Stimulated activated CD8-positive, alpha-beta memory T cell treated with anti-CD3 and anti-CD28 coated beads, Interleukin-15, amount 100 ng/mL, for 24 hours (primary cell): ENCODE results near the gene JUP.
A peak's percentile ranks its signal among the peaks of the same experiment; 100 is the strongest.

Experiments
- DNase-seq: peaks from one replicate; pipeline ENCODE4 v3.0.0-alpha.2; 2020; ENCODE audit warnings: low read depth

The JUP gene

GRCh38 chr17:41810659-41811548, 24.4 kb upstream of the JUP start:
- DNase-seq = no peak

- DNase-seq = no peak
These were observed 20.4 kb upstream of the JUP start for GRCh38 chr17:41806685-41807445.

GRCh38 chr17:41803049-41804020, 16.8 kb upstream of the JUP start:
- DNase-seq = no peak

GRCh38 chr17:41801374-41802271, 15.1 kb upstream of the JUP start:
- DNase-seq = peak; percentile 70

GRCh38 chr17:41800601-41801373, 14.3 kb upstream of the JUP start:
- no peak for DNase-seq

DNA sequence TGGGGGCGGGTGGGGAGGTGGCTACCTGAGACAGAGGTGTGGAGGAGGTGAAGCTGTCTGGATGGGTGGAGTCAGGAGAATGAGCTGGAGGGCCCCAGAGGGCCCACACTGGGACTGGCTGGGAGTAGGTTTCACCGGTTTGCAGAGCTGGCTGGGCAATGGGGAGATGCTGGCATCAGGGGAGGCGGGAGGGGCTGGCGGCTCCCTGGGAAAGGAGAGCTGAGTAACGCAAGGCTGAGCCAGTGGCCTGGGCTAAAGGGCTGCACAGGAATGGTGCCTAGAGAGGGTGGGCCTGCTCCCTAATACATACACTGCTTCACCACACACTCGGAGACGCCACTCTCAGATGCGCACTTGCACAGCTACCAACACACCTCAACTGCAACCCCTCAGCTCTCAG, 12.9 kb upstream of the JUP start:
- DNase-seq = no peak

- DNase-seq = no peak
These were observed 10.9 kb upstream of the JUP start for GRCh38 chr17:41797377-41797776.

DNA sequence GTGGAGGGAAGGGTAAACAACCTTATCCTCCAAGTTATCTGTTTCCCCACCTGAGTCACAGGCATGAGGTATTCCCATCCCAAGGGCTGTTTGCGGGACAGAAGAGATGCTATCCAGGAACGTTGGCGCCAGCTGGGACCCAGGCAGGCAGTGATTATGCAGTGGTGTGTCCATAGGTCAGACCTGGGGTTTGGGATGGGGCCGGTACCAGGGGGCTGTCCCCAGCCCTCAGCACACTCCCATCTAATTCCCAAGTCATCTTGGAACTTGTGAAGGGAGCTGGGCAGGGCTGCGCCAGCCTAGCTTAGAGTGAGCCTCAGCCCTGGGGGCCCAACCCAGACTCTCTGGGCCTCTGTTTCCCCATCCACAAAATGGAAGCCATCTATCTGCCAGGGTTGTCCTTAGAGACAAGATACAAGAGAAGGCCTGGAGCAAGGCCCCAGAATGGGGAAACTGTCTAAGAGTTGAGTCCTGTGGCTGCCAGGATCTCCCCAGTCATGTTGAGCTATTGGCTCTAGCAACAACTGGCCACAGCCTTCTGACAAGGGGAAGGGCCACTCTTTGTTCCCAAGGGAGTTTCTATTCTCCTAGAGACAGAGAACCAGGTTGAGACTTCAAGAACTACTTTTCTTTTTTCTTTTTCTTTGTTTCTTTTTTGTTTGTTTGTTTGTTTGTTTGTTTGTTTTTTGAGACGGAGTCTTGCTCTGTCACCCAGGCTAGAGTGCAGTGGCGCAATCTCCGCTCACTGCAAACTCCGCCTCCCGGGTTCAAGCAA, 9.8 kb upstream of the JUP start:
- DNase-seq = no peak

DNA sequence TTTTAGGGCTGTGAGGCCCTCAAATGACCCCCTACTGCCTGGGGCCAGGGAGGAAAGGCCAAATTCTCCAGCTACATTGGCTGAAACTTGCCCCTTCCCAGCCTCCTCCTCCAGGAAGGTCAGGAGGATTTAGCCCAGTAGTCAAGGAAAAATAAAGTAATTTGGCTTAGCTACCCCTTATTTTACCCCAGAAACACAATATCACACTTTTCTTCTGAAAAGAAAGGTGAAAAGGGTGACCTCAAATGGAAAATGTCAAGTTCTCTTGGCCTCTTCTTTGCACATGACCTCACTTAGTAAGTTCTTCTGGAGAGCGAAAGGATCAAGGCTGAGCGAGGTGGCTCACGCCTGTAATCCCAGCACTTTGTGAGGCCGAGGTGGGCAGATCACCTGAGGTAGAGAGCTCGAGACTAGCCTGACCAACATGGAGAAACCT, 8.0 kb upstream of the JUP start:
- DNase-seq = no peak

GRCh38 chr17:41793784-41794539, 7.5 kb upstream of the JUP start:
- no peak for DNase-seq

DNA sequence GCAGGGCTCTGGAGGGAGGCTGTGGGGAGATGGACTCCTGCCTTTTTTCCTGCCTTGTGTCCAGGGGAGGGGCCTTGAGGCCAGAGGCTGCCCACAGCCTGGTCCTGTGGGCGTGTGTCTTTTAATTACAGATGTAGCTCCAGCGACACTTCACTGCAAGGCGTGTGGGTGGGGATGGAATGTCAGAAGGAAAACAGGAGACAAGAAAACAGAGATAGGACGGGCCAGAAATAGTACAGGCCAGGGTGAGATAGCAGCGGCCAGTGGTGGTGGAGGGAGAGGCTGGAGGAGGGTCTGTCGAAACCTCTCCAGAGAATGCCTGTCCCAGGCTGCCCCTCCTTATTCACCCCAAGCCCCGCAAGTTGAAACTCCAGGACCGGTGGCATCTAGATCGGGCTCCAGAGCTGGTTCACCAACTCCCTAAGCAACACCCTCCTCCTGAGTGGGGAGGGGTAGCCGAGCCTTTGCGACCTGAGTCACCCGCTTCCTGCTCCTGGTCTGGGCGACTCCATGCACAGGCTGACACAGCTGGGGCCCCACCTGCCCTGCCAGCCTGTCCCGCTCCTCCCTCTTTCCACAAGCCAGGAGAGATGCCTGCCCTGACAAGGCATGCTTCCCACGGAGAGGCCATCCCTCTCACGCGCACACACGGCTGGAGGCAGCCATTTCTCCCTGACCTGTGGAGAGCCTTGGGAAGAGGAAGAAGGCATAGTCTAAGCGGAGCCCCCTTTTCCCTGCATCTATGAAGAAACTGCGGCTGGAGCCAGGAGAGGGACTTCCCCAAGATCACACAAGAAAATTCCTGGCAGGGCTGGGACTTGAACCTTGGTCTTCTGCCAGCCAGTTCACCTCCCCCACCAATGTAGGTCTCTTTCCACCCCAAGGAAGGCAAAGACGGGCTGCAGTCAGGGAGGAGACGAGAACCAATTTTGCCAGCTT, 6.6 kb upstream of the JUP start:
- no peak for DNase-seq

- no peak for DNase-seq
These were observed 509 bp upstream of the JUP start for GRCh38 chr17:41787021-41787418.

DNA sequence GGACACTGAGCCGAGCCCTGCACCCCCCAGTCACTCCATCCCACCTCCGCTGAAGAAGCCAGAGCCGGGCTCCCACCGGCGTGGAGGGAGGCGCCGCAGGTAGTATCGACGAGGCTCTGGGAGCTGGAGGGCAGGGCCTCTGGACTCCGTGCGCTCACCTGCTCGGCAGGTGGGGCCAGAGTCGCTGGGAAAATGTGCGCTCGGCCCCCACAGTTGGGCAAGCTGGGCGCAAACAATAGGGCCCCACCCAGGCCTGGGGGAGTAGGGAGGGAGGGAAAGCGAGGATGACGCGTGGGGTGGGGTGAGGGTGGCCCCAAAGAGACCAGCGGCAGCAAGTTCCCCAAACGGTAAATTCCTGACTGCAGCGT, 668 bp downstream of the JUP start:
- no peak for DNase-seq

DNA sequence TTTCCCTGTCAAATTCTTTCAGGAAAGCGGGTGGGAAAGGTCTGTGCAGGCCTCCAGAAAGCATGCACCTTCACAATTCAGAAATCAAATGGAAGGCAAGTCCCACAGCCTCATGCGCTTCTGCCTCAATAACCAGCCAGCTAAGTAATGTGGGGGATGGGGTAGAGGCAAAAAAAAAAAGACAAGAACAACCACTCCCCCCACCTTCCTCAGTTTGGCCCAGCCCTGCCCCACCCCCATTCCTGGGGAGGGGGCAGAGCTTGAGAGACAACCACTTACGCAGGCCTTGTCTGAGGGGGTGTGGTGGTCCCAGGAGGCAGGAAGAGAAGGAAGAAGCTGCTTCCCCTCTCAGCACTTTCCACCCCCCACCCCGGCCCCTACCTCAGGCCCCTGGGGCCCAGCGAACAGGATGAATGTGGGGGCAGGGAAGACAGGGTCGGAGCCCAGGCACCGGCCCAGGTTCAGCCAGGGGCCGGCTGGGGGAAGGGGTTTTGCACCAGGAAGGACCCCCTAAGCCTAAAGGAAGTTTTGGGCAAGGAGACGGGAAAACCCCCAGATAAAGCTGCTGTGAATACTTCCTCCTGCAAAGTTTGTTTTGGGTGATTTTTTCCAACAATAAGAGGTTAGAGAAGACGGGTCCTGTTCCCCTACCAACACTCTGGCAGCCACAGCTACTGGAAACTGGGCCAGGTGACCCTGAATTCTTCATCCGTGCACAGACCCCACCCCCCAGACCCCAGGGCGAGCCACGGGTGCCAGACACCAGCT, 1.2 kb downstream of the JUP start:
- DNase-seq = no peak

DNA sequence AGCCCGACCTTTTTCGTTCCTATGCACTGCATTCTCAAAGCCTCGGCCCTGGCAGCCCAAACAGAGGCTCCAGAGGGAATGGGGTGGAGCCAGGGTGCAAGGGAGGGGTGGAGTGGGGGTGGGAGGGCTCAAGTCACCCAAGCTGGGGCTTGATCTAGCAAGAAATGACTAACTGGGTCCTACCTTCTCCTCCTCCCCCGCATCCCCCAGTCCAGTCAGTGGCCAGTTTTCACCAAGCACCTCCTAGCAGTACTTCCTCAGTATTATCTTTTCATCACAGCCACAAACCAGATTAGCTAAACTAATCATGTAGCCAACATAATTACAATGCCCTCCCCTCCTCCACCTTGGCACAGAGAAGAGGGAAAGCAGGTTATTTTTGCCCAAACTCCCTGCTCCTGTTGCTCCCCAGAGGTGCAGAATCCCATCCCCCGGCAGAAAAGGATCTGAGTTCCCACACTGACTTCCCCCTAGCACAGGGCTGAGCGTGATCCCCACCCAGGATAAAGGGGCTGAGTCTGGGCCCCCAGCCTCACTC, 2.2 kb downstream of the JUP start:
- DNase-seq = no peak

DNA sequence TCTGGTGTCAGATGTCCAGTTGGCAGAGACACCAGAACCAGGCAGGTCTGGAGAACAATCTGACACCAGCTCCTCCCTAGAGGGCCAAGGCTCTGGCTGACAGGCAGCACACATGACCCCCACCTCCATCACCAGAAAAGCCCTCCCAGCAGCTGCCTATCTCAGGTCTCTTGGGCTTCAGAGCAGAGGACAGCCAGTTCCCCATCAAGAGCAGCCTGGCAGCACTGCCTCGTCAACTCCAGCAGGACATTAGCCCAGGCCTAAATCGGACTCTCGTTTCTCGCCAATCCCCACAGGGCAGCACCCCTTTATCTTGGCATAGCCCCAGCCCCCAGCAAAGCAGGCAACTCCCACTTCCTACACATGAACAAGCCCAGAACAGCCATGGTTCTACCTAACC, 4.4 kb downstream of the JUP start:
- no peak for DNase-seq
